Gastroesophageal sphincter (tissue), 3 donors: ENCODE results near the gene ARHGAP24.

Experiments
- POLR2A ChIP-seq, 2 donors: fragments of 450-650 bp; IDR thresholded peaks; one replicate each; pipeline ENCODE4 v1.6.1; 2017; ENCODE audit warnings: antibody characterized with exemption in 2 of 2, mild to moderate bottlenecking in 2 of 2, moderate library complexity in 1 of 2
- POLR2AphosphoS5 ChIP-seq: sonication (generic); formaldehyde crosslinking; IDR thresholded peaks from one replicate; pipeline ENCODE4 v1.6.1; 2017; ENCODE audit warnings: antibody characterized with exemption
- TF ChIP-seq, protein P1 (sequence below), 4 experiments: fragments of 200-600 bp in 2 of 4; fragments of 450-650 bp in 2 of 4; sonication (generic) in 1 of 4; IDR thresholded peaks; one replicate each; pipeline ENCODE4 v1.5.1; 2017 to 2019; ENCODE audit warnings: antibody characterized with exemption in 4 of 4, mild to moderate bottlenecking in 2 of 4, moderate library complexity in 2 of 4

DNA sequence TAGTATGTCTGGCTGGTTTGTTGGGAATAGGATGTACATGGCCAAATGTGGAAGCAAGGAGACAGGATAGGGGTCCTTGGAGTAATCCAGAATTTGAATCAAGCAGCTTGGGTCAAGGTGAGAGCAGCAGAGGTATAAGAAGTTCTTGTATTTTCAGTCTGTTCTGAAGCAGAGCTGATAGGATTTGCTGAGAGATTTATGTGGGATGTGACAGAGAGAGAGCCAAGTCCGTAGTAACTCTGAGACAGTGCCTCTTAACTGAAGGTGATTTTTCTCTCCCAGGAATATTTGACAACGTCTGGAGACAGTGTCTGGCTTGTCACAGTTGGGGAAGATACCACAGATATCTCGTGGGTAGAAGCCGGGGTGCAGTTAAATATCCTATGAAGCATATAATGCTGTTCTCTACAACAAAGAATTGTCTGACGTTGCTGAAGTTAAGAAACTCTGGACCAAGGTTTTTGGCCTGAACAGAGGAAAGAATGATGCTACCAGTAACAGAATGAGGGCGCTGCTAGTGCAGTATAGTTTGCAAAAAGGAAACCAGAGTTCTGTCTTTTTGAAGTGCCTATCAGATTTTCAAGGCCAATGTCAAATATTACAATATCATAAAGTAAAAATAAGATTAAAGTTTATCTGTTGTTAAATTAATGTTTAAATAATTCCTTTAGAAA, 184.0 kb downstream of the ARHGAP24 start:
- TF ChIP-seq, protein P1, sequence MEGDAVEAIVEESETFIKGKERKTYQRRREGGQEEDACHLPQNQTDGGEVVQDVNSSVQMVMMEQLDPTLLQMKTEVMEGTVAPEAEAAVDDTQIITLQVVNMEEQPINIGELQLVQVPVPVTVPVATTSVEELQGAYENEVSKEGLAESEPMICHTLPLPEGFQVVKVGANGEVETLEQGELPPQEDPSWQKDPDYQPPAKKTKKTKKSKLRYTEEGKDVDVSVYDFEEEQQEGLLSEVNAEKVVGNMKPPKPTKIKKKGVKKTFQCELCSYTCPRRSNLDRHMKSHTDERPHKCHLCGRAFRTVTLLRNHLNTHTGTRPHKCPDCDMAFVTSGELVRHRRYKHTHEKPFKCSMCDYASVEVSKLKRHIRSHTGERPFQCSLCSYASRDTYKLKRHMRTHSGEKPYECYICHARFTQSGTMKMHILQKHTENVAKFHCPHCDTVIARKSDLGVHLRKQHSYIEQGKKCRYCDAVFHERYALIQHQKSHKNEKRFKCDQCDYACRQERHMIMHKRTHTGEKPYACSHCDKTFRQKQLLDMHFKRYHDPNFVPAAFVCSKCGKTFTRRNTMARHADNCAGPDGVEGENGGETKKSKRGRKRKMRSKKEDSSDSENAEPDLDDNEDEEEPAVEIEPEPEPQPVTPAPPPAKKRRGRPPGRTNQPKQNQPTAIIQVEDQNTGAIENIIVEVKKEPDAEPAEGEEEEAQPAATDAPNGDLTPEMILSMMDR (IDR thresholded peaks at IDR 0.05), result no peak
- TF ChIP-seq POLR2AphosphoS5 (no peak), POLR2A (IDR thresholded peaks at IDR 0.05) (no peak)
